ENCODE results near the gene MTF1. TPM values are rescaled to one million over a fixed set of nuclear protein-coding genes. Genes with fewer than 3 reads are reported as not detected.
A peak's percentile ranks its signal among the peaks of the same experiment; 100 is the strongest.
"Not testable (repeated sequence)": the region's sequence is repeated elsewhere in the genome, so short reads cannot be mapped to it uniquely, and the experiment has no call there.

MTF1 gene
- 14.8 to 17.3 TPM (median 17.2 TPM) in 3 replicates for total RNA-seq
- long read RNA-seq, full-length matches to known transcripts, result 1 of 1 reads
- long read RNA-seq, partial matches to known transcripts, result 0 of 1 reads
- long read RNA-seq, other reads (novel, unspliced or antisense), result 0 of 1 reads

DNA sequence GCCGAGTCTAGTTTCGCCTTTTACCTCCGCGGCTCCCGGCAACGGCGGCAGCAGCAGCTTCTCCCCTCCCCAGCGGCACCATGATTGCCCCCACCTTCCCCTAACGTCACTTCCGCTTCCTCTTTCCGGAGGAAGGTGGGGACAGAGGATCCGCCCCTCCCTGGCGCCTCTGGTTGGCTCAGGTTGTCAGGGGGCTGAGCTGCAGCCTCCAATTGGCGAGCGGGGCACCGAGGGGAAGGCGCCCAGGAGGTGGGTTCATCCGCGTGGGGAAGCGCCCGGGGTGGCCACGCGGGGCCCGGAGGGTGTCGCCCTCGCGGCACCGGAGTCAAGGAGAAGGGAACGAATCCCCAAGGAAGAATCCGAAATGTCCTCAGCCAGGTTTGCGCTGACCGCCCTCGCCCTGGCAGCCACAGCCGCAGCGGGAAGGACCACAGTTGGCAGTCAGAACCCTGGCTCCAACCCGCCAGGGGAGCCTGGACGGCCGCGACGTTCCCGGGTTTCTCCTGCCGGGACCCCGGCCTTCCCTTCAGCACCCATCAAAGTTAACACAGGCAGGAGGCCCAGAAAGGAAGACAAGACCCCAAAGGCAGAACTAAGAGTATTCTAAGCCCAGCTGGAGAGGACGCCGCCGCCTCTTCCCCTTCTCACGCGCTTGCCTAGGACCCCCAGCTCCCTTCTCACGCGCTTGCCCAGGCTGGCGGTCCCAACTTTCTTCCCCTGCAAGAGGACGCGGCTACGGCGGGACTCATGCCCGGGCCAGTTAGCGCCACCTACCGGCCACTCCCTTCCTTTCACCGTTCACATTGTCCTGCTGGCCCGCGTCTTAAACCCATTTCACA is at the start of gene MTF1:
TSS of gene MTF1 (minus strand) at position 86 of the 839 bp plus-strand sequence. CDS start 1,934 bp downstream, outside the sequence.
- TF ChIP-seq, protein P1, sequence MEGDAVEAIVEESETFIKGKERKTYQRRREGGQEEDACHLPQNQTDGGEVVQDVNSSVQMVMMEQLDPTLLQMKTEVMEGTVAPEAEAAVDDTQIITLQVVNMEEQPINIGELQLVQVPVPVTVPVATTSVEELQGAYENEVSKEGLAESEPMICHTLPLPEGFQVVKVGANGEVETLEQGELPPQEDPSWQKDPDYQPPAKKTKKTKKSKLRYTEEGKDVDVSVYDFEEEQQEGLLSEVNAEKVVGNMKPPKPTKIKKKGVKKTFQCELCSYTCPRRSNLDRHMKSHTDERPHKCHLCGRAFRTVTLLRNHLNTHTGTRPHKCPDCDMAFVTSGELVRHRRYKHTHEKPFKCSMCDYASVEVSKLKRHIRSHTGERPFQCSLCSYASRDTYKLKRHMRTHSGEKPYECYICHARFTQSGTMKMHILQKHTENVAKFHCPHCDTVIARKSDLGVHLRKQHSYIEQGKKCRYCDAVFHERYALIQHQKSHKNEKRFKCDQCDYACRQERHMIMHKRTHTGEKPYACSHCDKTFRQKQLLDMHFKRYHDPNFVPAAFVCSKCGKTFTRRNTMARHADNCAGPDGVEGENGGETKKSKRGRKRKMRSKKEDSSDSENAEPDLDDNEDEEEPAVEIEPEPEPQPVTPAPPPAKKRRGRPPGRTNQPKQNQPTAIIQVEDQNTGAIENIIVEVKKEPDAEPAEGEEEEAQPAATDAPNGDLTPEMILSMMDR (IDR thresholded peaks at IDR 0.05), result peak; percentile 99
- peak; percentile 99 for DNase-seq (ENCODE audit: low spot score)
- H3K4me3 Mint-ChIP-seq (ENCODE audit: unreplicated experiment), result peak within 1 kb of the TSS; percentile 96
- peaks cover 13% of the 10 kb centered on the region for H3K36me3 Mint-ChIP-seq (ENCODE audit: low read depth)
- H3K27me3 Mint-ChIP-seq (ENCODE audit: low read depth), result no peaks in the 10 kb centered on the region
- H3K27ac Mint-ChIP-seq (ENCODE audit: unreplicated experiment), result peak within 1 kb of the TSS; percentile 95
- H3K4me1 Mint-ChIP-seq (ENCODE audit: low read depth), result peaks cover 19% of the 10 kb centered on the region
- H3K9me3 Mint-ChIP-seq (ENCODE audit: low read depth), result no peaks in the 10 kb centered on the region

DNA sequence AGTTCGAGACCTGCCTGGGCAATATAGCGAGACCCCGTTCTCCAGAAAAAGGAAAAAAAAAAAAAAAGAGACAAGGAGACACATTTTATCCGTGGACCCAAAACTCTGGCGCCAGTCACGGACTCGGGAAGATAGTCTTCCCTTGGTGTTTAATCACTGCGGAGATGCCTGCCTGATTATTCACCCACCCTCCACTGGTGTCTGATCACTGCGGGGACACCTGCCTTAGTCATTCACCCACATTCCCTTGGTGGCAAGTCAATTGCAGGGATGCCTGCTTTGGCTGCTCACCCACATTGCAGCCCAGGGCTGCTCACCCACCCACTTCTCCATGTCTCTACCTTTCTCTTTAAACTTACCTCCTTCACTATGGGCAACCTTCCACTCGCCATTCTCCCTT is 49.1 kb upstream of the MTF1 start:
- H3K36me3 Mint-ChIP-seq (ENCODE audit: low read depth), result not testable (repeated sequence)
- peak overlapping the region; percentile 54 for H3K27ac Mint-ChIP-seq (ENCODE audit: unreplicated experiment)

DNA sequence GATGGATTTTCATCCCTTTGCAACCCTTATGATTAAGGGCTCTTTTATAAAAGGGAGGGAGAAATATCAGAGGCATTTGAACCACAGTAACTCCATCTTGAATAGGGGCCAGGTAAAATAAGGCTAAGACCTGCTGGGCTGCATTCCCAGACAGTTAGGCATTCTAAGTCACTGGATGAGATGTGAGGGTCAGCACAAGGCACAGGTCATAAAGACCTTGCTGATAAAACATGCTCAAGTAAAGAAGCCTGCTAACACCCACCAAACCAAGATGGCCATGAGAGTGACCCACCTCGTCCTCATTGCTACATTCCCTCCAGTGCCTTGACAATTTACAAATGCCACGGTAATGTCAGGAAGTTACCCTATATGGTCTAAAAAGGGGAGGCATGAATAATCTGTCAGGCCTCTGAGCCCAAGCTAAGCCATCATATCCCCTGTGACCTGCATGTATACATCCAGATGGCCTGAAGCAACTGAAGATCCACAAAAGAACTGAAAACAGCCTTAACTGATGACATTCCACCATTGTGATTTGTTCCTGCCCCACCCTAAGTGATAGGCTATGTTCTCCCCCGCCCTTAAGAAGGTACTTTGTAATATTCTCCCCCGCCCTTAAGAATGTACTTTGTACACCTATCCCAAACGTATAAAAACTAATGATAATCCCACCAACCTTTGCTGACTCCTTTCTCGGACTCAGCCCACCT is 48.2 kb upstream of the MTF1 start:
- H3K9me3 Mint-ChIP-seq (ENCODE audit: low read depth); H3K27me3 Mint-ChIP-seq (ENCODE audit: low read depth); DNase-seq (ENCODE audit: low spot score); H3K4me3 Mint-ChIP-seq (ENCODE audit: unreplicated experiment): not testable (repeated sequence)
- H3K27ac Mint-ChIP-seq (ENCODE audit: unreplicated experiment), result peak overlapping the region; percentile 54
- H3K36me3 Mint-ChIP-seq (ENCODE audit: low read depth), result peaks cover 11% of the 10 kb centered on the region
- peaks cover 49% of the 10 kb centered on the region for H3K4me1 Mint-ChIP-seq (ENCODE audit: low read depth)

More for the DNA sequence above, 49.1 kb upstream of the MTF1 start:
- not testable (repeated sequence) for DNase-seq (ENCODE audit: low spot score); H3K4me3 Mint-ChIP-seq (ENCODE audit: unreplicated experiment); H3K9me3 Mint-ChIP-seq (ENCODE audit: low read depth); H3K27me3 Mint-ChIP-seq (ENCODE audit: low read depth)
- H3K4me1 Mint-ChIP-seq (ENCODE audit: low read depth), result peaks cover 49% of the 10 kb centered on the region

DNA sequence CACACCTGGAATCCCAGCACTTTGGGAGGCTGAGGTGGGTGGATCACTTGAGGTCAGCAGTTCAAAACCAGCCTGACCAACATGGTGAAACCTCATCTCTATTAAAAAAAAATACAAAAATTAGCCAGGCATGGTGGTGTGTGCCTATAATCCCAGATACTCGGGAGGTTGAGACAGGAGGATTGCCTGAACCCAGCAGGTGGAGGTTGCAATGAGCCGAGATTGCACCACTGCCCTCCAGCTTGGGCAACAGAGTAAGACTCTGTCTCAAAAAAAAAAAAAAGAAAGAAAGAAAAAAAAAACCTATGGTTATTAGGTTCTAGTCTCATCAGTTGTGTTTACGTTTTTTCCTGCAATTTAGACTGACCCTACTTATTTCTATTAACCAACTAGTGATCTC is 47.2 kb upstream of the MTF1 start:
- not testable (repeated sequence) for DNase-seq (ENCODE audit: low spot score); H3K27me3 Mint-ChIP-seq (ENCODE audit: low read depth); H3K9me3 Mint-ChIP-seq (ENCODE audit: low read depth); H3K27ac Mint-ChIP-seq (ENCODE audit: unreplicated experiment); H3K4me3 Mint-ChIP-seq (ENCODE audit: unreplicated experiment)
- Mint-ChIP-seq H3K4me1 (ENCODE audit: low read depth) (peaks cover 49% of the 10 kb centered on the region), H3K36me3 (ENCODE audit: low read depth) (peaks cover 13% of the 10 kb centered on the region)

DNA sequence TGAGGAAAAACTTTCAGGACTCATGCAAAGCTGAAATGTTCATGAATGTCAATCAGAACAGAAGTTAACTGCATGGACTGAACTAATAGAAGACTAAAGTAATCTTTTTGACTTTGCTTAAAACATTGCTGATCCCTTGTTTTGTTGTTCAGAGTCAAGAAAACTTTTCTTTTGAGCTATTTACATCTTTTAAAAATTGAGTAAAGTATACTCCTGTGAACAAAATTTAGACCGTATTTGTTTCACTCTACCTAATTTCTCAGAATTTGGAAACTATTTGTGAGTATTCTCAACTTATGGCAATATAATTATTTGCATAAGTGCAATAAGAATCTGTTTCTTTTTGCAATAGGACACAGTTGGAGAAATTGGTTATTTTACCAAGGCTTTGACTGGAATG is 46.3 kb upstream of the MTF1 start:
- Mint-ChIP-seq H3K9me3 (ENCODE audit: low read depth) (no peaks in the 10 kb centered on the region), H3K4me1 (ENCODE audit: low read depth) (peaks cover 49% of the 10 kb centered on the region), H3K27me3 (ENCODE audit: low read depth) (no peaks in the 10 kb centered on the region), H3K4me3 (ENCODE audit: unreplicated experiment) (no peak overlapping the region), H3K36me3 (ENCODE audit: low read depth) (peaks cover 19% of the 10 kb centered on the region), H3K27ac (ENCODE audit: unreplicated experiment) (no peak overlapping the region)
- no peak for DNase-seq (ENCODE audit: low spot score)
- TF ChIP-seq, protein P1 (IDR thresholded peaks at IDR 0.05), result no peak

DNA sequence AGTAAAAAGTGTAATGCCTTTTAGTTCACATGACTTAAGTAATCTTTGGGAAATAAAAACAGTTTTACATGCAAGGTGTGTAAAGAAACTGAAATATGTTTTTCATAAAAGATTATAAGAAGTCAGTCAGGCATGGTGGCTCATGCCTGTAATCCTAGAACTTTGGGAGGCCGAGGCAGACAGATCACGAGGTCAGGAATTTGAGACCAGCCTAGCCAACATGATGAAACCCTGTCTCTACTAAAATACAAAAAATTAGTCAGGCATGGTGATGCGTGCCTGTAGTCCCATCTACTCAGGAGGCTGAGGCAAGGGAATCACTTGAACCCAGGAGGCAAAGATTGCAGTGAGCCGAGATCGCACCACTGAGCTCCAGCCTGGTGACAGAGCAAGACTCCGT is 44.5 kb upstream of the MTF1 start:
- H3K9me3 Mint-ChIP-seq (ENCODE audit: low read depth); H3K27me3 Mint-ChIP-seq (ENCODE audit: low read depth); H3K4me3 Mint-ChIP-seq (ENCODE audit: unreplicated experiment); DNase-seq (ENCODE audit: low spot score): not testable (repeated sequence)
- H3K36me3 Mint-ChIP-seq (ENCODE audit: low read depth), result peaks cover 19% of the 10 kb centered on the region
- peaks cover 40% of the 10 kb centered on the region for H3K4me1 Mint-ChIP-seq (ENCODE audit: low read depth)
- H3K27ac Mint-ChIP-seq (ENCODE audit: unreplicated experiment), result peak overlapping the region; percentile 59

DNA sequence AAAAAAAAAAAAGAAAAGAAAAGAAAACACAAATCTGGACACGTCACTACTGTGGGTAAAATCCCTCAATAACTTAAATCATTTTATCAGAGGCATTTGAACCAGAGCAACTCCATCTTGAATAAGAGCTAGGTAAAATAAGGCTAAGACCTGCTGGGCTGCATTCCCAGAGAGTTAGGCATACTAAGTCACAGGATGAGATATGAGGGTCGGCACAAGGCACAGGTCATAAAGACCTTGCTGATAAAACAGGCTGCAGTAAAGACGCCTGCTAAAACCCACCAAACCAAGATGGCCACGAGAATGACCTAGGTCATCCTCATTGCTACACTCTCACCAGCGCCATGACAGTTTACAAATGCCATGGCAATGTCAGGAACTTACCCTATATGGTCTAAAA is 43.6 kb upstream of the MTF1 start:
- TF ChIP-seq, protein P1 (IDR thresholded peaks at IDR 0.05), result no peak
- Mint-ChIP-seq H3K27me3 (ENCODE audit: low read depth) (no peaks in the 10 kb centered on the region), H3K27ac (ENCODE audit: unreplicated experiment) (no peak overlapping the region), H3K4me3 (ENCODE audit: unreplicated experiment) (no peak overlapping the region), H3K4me1 (ENCODE audit: low read depth) (peaks cover 30% of the 10 kb centered on the region), H3K9me3 (ENCODE audit: low read depth) (no peaks in the 10 kb centered on the region), H3K36me3 (ENCODE audit: low read depth) (peaks cover 11% of the 10 kb centered on the region)
- no peak for DNase-seq (ENCODE audit: low spot score)
